Stimulated activated CD8-positive, alpha-beta memory T cell treated with anti-CD3 and anti-CD28 coated beads, Interleukin-2, amount 100 ng/mL, for 1 hour (primary cell): ENCODE results near the gene TTC23.
"Not testable (repeated sequence)": the region's sequence is repeated elsewhere in the genome, so short reads cannot be mapped to it uniquely, and the experiment has no call there.

Source experiments
- DNase-seq, 2 donors: peaks; one replicate each; pipeline ENCODE4 v3.0.0-alpha.2; 2020; ENCODE audit warnings: low read depth in 2 of 2

Gene TTC23

GRCh38 chr15:99120050-99120777, 129.2 kb downstream of the TTC23 start:
- no peak for DNase-seq

- no peak for DNase-seq
Measured at GRCh38 chr15:99118801-99119546, 130.4 kb downstream of the TTC23 start.

- no peak for DNase-seq
Measured at GRCh38 chr15:99118258-99118632, 131.1 kb downstream of the TTC23 start.

GRCh38 chr15:99117563-99118257, 131.7 kb downstream of the TTC23 start:
- DNase-seq = no peak

- DNase-seq = no peak
Measured at GRCh38 chr15:99117111-99117510, 132.3 kb downstream of the TTC23 start.

- DNase-seq = no peak
Measured at GRCh38 chr15:99115300-99116215, 133.8 kb downstream of the TTC23 start.

GRCh38 chr15:99114511-99115299, 134.7 kb downstream of the TTC23 start:
- DNase-seq = no peak

- no peak for DNase-seq
Measured at GRCh38 chr15:99113547-99114271, 135.7 kb downstream of the TTC23 start.

- not testable (repeated sequence) for DNase-seq
Measured at GRCh38 chr15:99111641-99112040, 137.7 kb downstream of the TTC23 start.

GRCh38 chr15:99110581-99111320, 138.6 kb downstream of the TTC23 start:
- DNase-seq = no peak

GRCh38 chr15:99110093-99110492, 139.3 kb downstream of the TTC23 start:
- DNase-seq = no peak

GRCh38 chr15:99109555-99110021, 139.8 kb downstream of the TTC23 start:
- DNase-seq = no peak

GRCh38 chr15:99108993-99109392, 140.4 kb downstream of the TTC23 start:
- no peak for DNase-seq

- DNase-seq = no peak
Measured at GRCh38 chr15:99106417-99107220, 142.8 kb downstream of the TTC23 start.

GRCh38 chr15:99105514-99106341, 143.7 kb downstream of the TTC23 start:
- no peak for DNase-seq

- no peak for DNase-seq
Measured at GRCh38 chr15:99104788-99105513, 144.4 kb downstream of the TTC23 start, which contains the start of gene SYNM. TSS of gene SYNM (plus strand) at chr15:99105080. CDS start at chr15:99105200, 120 bp downstream.

GRCh38 chr15:99103279-99103678, 146.1 kb downstream of the TTC23 start:
- DNase-seq = no peak
